Measurements from ENCODE around the gene NETO2. TPM values are rescaled to one million over a fixed set of nuclear protein-coding genes. Genes with fewer than 3 reads are reported as not detected.

The NETO2 gene
- total and polyA plus RNA-seq, 4 donors: 0.20 to 1.6 (median 0.37) TPM

DNA sequence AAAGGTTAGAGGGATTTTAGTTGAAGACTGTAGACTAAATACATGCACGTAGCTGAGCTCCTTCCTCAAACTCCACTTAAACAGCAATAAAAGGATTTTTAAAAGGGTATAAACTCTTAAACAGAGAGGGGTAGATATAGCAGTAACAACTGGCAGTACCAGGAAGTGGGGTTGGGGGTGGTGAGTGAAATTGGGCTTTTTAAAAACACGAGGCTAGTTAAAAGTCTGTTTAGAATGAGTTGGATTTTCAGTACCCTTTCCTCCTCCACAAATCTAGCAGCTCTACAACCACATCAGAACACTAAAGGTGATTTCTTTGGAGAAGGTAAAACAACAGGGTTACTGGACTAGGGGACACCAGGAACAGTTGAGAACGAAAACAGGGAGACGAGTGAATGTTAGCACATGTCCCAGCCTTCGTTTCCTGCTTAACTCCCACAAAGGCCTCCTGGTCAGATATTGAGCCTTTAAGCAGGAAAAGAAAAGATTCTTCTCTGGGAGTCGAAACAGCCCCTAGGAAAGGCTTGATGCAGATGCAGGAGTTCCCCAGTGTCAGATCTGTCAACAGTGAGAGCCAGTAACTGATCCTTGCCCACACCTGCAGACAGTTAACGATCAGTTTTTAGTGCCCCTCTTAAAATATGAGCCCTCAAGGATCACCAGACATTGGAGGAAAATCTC is 13.8 kb downstream of the NETO2 start:
- Histone ChIP-seq H3K9ac (ENCODE audit: low read depth in 1 of 2, low read length in 2 of 2) (no peak overlapping the region), H3K9me3 (ENCODE audit: control insufficient read depth in 4 of 4, low read length in 3 of 4) (peaks cover 0 to 5% (median 0%) of the 10 kb centered on the region in 4 donors), H3K4me3 (ENCODE audit: low read depth in 1 of 3, low read length in 3 of 3) (no peak overlapping the region), H3K27ac (ENCODE audit: low read depth in 1 of 2, low read length in 2 of 2) (no peak overlapping the region), H3K27me3 (ENCODE audit: control insufficient read depth in 4 of 4, insufficient read depth in 4 of 4, low read length in 3 of 4) (peaks cover 0 to 4% (median 2%) of the 10 kb centered on the region in 4 donors), H3K4me1 (ENCODE audit: control insufficient read depth in 4 of 4, insufficient read depth in 4 of 4, low read length in 3 of 4) (no peaks in the 10 kb centered on the region), H3K36me3 (ENCODE audit: control insufficient read depth in 4 of 4, insufficient read depth in 3 of 4, low read depth in 1 of 4, low read length in 3 of 4) (no peaks in the 10 kb centered on the region)
- TF ChIP-seq JUND (IDR thresholded peaks at IDR 0.05) (no peak), GABPA (IDR thresholded peaks at IDR 0.05 in 1 of 2, conservative IDR thresholded peaks at IDR 0.05 in 1 of 2) (no peak), RAD21 (IDR thresholded peaks at IDR 0.05) (no peak), HNF4A (conservative IDR thresholded peaks at IDR 0.05) (no peak), SP1 (IDR thresholded peaks at IDR 0.05) (no peak), RXRA (IDR thresholded peaks at IDR 0.05) (no peak), NR2F2 (IDR thresholded peaks at IDR 0.05) (no peak), YY1 (IDR thresholded peaks at IDR 0.05) (no peak), EGR1 (IDR thresholded peaks at IDR 0.05; ENCODE audit: low read depth in 2 of 2) (no peak), FOXA1 (IDR thresholded peaks at IDR 0.05) (no peak), HNF4G (IDR thresholded peaks at IDR 0.05) (no peak), TAF1 (conservative IDR thresholded peaks at IDR 0.05) (no peak), FOXA2 (IDR thresholded peaks at IDR 0.05) (no peak)
- TF ChIP-seq, protein P1, sequence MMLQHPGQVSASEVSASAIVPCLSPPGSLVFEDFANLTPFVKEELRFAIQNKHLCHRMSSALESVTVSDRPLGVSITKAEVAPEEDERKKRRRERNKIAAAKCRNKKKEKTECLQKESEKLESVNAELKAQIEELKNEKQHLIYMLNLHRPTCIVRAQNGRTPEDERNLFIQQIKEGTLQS (IDR thresholded peaks at IDR 0.05): no peak
- TF ChIP-seq, protein P2, sequence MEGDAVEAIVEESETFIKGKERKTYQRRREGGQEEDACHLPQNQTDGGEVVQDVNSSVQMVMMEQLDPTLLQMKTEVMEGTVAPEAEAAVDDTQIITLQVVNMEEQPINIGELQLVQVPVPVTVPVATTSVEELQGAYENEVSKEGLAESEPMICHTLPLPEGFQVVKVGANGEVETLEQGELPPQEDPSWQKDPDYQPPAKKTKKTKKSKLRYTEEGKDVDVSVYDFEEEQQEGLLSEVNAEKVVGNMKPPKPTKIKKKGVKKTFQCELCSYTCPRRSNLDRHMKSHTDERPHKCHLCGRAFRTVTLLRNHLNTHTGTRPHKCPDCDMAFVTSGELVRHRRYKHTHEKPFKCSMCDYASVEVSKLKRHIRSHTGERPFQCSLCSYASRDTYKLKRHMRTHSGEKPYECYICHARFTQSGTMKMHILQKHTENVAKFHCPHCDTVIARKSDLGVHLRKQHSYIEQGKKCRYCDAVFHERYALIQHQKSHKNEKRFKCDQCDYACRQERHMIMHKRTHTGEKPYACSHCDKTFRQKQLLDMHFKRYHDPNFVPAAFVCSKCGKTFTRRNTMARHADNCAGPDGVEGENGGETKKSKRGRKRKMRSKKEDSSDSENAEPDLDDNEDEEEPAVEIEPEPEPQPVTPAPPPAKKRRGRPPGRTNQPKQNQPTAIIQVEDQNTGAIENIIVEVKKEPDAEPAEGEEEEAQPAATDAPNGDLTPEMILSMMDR (IDR thresholded peaks at IDR 0.05; ENCODE audit: low read depth, low read length, missing input control): no peak
- TF ChIP-seq, protein P3, sequence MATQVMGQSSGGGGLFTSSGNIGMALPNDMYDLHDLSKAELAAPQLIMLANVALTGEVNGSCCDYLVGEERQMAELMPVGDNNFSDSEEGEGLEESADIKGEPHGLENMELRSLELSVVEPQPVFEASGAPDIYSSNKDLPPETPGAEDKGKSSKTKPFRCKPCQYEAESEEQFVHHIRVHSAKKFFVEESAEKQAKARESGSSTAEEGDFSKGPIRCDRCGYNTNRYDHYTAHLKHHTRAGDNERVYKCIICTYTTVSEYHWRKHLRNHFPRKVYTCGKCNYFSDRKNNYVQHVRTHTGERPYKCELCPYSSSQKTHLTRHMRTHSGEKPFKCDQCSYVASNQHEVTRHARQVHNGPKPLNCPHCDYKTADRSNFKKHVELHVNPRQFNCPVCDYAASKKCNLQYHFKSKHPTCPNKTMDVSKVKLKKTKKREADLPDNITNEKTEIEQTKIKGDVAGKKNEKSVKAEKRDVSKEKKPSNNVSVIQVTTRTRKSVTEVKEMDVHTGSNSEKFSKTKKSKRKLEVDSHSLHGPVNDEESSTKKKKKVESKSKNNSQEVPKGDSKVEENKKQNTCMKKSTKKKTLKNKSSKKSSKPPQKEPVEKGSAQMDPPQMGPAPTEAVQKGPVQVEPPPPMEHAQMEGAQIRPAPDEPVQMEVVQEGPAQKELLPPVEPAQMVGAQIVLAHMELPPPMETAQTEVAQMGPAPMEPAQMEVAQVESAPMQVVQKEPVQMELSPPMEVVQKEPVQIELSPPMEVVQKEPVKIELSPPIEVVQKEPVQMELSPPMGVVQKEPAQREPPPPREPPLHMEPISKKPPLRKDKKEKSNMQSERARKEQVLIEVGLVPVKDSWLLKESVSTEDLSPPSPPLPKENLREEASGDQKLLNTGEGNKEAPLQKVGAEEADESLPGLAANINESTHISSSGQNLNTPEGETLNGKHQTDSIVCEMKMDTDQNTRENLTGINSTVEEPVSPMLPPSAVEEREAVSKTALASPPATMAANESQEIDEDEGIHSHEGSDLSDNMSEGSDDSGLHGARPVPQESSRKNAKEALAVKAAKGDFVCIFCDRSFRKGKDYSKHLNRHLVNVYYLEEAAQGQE (IDR thresholded peaks at IDR 0.05): no peak
- TF ChIP-seq, protein P4, sequence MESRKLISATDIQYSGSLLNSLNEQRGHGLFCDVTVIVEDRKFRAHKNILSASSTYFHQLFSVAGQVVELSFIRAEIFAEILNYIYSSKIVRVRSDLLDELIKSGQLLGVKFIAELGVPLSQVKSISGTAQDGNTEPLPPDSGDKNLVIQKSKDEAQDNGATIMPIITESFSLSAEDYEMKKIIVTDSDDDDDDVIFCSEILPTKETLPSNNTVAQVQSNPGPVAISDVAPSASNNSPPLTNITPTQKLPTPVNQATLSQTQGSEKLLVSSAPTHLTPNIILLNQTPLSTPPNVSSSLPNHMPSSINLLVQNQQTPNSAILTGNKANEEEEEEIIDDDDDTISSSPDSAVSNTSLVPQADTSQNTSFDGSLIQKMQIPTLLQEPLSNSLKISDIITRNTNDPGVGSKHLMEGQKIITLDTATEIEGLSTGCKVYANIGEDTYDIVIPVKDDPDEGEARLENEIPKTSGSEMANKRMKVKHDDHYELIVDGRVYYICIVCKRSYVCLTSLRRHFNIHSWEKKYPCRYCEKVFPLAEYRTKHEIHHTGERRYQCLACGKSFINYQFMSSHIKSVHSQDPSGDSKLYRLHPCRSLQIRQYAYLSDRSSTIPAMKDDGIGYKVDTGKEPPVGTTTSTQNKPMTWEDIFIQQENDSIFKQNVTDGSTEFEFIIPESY (IDR thresholded peaks at IDR 0.05): no peak
- TF ChIP-seq, protein P5, sequence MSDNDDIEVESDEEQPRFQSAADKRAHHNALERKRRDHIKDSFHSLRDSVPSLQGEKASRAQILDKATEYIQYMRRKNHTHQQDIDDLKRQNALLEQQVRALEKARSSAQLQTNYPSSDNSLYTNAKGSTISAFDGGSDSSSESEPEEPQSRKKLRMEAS (IDR thresholded peaks at IDR 0.05): no peak
- WGBS: 76% methylated on average over 7 of the region's 7 CpGs
- DNase-seq (ENCODE audit: low spot score): no peak
